ENCODE results near the gene SUPT4H1.

The SUPT4H1 gene

GRCh38 chr17:58302919-58303585 lies 48.9 kb downstream of the SUPT4H1 start:
- no peak for DNase-seq

- DNase-seq, result no peak
Observed at GRCh38 chr17:58302171-58302918, 49.7 kb downstream of the SUPT4H1 start.

GRCh38 chr17:58301504-58302150 lies 50.4 kb downstream of the SUPT4H1 start:
- DNase-seq, result no peak

DNA sequence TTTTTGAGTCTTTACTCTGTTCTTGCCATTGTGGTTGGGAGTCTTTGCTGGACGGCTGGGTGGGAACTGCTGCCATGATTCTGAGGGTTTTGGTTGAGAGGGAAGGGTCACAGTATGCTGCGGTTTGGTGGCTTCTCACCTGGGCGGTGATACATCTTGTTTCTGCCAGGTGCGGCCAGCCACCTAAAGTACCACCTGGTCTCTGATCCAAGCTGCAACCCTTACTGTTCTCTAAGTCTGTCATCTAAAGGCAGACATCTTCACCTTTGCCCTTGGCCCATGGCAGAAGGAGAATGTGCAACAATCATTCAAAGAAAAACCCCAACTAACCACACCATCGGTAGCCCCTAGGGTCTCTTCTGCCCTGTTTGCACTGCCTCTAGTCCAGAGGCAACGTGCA lies 51.7 kb downstream of the SUPT4H1 start:
- no peak for DNase-seq

Measured in NCI-H1048 (cell line).